Activated CD4-positive, alpha-beta T cell treated with anti-CD3 and anti-CD28 coated beads, Interleukin-2, Interleukin-6, amounts not matched to agents 100 ng/mL and 50 ng/mL, durations not matched to agents 16 hours and 8 hours (primary cell): ENCODE measurements around the gene RANBP9.
A peak's percentile ranks its signal among the peaks of the same experiment; 100 is the strongest.

ENCODE experiments used
- DNase-seq: peaks from one replicate; pipeline ENCODE4 v3.0.0-alpha.2; 2020

RANBP9 gene

GRCh38 chr6:13676551-13677156, 35.0 kb downstream of the RANBP9 start:
- DNase-seq: no peak

- no peak for DNase-seq
Measured at GRCh38 chr6:13674533-13675190, 37.0 kb downstream of the RANBP9 start.

- DNase-seq: no peak
Measured at GRCh38 chr6:13673825-13674444, 37.7 kb downstream of the RANBP9 start.

- no peak for DNase-seq
Measured at GRCh38 chr6:13673368-13673767, 38.3 kb downstream of the RANBP9 start.

GRCh38 chr6:13672904-13673303, 38.7 kb downstream of the RANBP9 start:
- DNase-seq: no peak

- DNase-seq: no peak
Measured at GRCh38 chr6:13671548-13672127, 40.0 kb downstream of the RANBP9 start.

- DNase-seq: no peak
Measured at GRCh38 chr6:13669476-13669875, 42.2 kb downstream of the RANBP9 start.

- DNase-seq: peak; percentile 44
Measured at GRCh38 chr6:13668291-13668928, 43.2 kb downstream of the RANBP9 start.

GRCh38 chr6:13667655-13668054, 44.0 kb downstream of the RANBP9 start:
- DNase-seq: no peak

GRCh38 chr6:13666194-13667105, 45.2 kb downstream of the RANBP9 start:
- no peak for DNase-seq

- no peak for DNase-seq
Measured at GRCh38 chr6:13664703-13665352, 46.8 kb downstream of the RANBP9 start.

- DNase-seq: no peak
Measured at GRCh38 chr6:13663986-13664385, 47.6 kb downstream of the RANBP9 start.

- no peak for DNase-seq
Measured at GRCh38 chr6:13662651-13663334, 48.8 kb downstream of the RANBP9 start.

- DNase-seq: no peak
Measured at GRCh38 chr6:13661647-13662046, 50.0 kb downstream of the RANBP9 start.

GRCh38 chr6:13660893-13661292, 50.7 kb downstream of the RANBP9 start:
- DNase-seq: no peak

GRCh38 chr6:13660273-13660672, 51.4 kb downstream of the RANBP9 start:
- DNase-seq: no peak

- no peak for DNase-seq
Measured at GRCh38 chr6:13655700-13656099, 55.9 kb downstream of the RANBP9 start.

GRCh38 chr6:13654496-13654895, 57.1 kb downstream of the RANBP9 start:
- DNase-seq: no peak

GRCh38 chr6:13653296-13653695, 58.3 kb downstream of the RANBP9 start:
- DNase-seq: no peak

- DNase-seq: no peak
Measured at GRCh38 chr6:13649393-13649792, 62.2 kb downstream of the RANBP9 start.

- DNase-seq: no peak
Measured at GRCh38 chr6:13648850-13649249, 62.8 kb downstream of the RANBP9 start.
